Hematopoietic multipotent progenitor cell treated with erythropoietin and hydrocortisone succinate and interleukin-3 and kit ligand, for 17 days (in vitro differentiated cells): ENCODE results near the gene FBF1.
A peak's percentile ranks its signal among the peaks of the same experiment; 100 is the strongest.
"Not testable (repeated sequence)": the region's sequence is repeated elsewhere in the genome, so short reads cannot be mapped to it uniquely, and the experiment has no call there.

Experiments
- DNase-seq: peaks from one replicate; pipeline ENCODE4 v3.0.0-alpha.2; 2015; ENCODE audit warnings: low spot score

The FBF1 gene

GRCh38 chr17:75940727-75941441 is at the start of gene FBF1:
FBF1 (minus strand) TSS chr17:75941042; CDS start chr17:75938149, 2,893 bp downstream.
- peak; percentile 86 for DNase-seq

DNA sequence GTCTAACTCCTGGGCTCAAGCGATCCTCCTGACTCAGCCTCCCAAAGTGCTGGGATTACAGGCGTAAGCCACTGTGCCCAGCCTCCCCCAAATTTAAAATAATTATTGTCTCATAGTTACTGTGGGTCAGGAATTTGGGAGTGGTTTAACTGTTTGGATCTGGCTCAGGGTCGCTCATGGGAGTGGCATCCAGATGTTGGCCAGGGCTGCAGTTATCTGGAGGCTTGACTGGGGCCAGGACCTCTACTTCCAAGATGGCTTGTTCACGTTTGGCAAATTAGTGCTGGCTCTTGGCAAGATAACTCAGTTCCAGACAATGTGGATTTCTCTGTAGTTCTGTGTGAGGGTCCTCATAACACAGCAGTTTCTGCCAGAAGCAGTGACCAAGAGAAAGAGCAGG is 46.2 kb upstream of the FBF1 start:
- no peak for DNase-seq

GRCh38 chr17:75985986-75986385 is 45.1 kb upstream of the FBF1 start:
- no peak for DNase-seq

DNA sequence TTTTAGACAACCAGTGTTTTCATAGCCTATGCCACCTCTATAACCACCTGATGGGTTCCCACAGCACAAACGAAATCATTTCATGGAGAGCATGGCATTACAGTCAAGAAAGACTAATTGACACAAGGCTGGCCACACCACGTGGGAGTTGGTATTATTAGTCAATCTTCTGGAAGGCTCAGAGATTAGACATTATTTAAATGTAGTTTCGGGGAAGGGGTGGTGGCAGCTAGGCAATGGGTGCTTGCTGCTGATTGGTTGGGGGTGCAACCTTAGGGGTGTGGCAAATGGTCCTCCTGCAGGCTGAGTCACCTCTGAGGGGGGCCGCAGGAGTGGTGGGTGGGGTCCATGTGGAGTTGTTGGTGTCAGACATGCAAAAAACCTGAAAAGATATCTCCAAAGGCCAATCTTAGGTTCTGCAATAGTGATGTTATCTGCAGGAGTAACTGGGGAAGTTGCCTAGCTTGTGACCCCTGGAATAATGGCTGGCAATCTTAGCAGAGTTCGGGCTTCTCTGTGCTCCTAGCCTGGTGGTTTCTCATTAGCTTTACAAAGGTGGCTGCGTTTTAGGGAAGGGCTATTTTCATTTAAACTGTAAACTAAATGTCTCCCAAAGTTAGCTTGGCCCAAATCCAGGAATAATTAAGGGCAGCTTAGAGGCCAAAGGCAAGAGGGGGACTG is 42.8 kb upstream of the FBF1 start:
- peak; percentile 27 for DNase-seq

GRCh38 chr17:75981019-75981615 is 40.3 kb upstream of the FBF1 start:
- no peak for DNase-seq

DNA sequence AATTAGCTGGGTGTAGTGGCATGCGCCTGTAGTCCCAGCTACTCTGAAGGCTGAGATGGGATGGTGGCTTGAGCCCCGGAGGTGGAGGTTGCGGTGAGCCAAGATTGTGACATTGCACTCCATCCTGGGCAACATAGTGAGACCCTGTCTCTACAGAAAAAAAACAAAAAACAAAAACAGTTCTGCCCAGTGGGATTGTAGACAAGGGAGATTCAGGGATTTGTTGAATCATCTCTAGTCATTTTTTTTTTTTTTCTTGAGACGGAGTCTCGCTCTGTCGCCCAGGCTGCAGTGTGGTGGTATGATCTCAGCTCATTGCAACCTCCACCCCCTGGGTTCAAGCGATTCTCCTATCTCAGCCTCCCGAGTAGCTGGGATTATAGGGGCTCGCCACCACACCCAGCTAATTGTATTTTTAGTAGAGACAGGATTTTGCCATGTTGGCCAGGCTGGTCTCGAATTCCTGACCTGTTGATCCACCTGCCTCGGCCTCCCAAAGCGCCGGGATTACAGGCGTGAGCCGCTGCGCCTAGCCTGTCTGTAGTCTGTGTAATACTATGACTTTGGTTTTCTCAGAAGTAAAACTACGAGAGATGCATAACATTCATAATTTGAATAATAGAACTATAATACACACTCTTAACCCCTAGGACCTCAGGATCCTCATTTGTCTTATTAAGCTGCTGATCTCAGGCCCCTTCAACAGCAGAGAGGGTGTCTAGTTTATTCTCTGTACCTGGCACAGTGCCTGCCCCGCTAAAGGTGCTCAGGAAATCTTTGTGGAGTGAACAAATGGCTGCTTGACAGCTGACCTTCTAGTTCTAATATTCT is 39.6 kb upstream of the FBF1 start:
- no peak for DNase-seq

DNA sequence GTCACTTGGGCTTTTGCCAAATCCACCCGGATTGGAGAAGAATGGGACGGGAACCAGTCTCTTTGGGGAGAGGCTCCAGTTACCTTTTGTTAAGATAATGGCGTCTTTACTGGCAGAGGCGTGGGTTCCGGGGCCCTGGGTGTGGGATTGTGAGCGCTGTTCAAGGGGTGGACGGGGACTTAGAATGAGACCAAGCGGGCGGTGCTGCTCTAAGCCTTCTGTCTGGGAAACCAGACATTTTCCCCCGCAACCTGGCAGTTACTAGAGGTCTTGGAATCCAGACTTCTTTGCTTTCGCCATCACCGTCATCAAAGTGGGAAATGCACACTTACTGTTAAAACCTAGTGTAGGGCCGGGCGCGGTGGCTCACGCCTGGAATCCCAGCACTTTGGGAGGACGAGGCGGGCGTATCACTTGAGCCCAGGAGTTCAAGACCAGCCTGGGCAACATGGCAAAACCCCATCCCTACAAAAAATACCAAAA is 38.9 kb upstream of the FBF1 start:
- DNase-seq = no peak

GRCh38 chr17:75978938-75979704 is 38.3 kb upstream of the FBF1 start, which contains the start of the genes ACOX1 and TEN1:
ACOX1 (minus strand) TSS chr17:75979166; CDS start chr17:75979073, 93 bp downstream.
TEN1 (plus strand) TSS chr17:75979240; CDS start chr17:75986193, 6,953 bp downstream.
- peak; percentile 87 for DNase-seq

- DNase-seq = peak; percentile 39
Measured at GRCh38 chr17:75976175-75976848, 35.5 kb upstream of the FBF1 start.

DNA sequence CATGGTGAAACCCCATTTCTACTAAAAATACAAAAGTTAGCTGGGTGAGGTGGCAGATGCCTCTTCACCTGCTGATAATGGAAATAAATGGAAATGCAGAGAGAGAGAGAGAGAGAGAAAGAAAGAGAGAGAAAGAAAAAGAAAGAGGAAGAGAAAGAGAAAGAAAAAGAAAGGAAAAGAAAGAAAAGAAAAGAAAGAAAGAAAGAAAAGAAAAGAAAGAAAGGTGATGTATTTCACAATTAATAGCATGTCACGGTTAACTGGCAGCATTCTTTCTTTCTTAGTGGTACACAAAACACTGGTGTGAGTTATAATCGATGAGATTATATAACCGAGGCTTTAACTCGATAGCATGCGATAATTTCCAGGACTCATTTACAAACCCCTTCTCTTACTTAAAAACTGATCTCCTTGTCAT is 34.9 kb upstream of the FBF1 start:
- no peak for DNase-seq

- not testable (repeated sequence) for DNase-seq
Measured at GRCh38 chr17:75975187-75975586, 34.3 kb upstream of the FBF1 start.

- no peak for DNase-seq
Measured at GRCh38 chr17:75970626-75971025, 29.8 kb upstream of the FBF1 start.

GRCh38 chr17:75970011-75970523 is 29.2 kb upstream of the FBF1 start:
- DNase-seq = no peak

DNA sequence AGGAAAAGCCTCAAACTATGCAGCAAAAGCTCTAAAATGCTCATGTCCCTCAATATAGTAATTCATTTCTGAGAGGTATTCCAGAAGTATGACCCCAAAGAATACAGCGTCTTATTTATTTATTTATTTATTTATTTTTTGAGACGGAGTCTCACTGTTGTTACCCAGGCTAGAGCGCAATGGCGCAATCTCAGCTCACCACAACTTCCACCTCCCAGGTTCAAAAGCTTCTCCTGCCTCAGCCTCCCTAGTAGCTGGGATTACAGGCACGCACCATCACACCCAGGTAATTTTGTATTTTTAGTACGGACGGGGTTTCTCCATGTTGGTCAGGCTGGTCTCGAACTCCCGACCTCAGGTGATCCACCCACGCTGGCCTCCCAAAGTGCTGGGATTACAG is 28.2 kb upstream of the FBF1 start:
- not testable (repeated sequence) for DNase-seq

DNA sequence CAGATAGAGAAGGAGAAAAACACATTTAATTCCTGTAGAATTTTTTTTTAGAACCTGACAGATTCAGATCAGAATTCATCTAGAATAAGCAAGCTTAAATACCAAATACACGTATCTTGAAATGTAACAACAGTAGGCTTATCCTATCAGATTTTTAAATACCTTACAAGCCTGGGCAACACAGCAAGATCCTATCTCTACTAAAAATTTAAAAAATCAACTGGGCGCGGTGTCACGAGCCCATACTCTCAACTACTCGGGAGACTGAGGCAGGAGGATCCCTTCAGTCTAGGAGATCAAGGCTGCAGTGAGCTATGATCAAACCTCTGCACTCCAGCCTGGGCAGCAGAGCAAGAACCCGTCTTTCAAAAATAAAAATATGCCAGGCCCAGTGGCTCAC is 24.6 kb upstream of the FBF1 start:
- no peak for DNase-seq

DNA sequence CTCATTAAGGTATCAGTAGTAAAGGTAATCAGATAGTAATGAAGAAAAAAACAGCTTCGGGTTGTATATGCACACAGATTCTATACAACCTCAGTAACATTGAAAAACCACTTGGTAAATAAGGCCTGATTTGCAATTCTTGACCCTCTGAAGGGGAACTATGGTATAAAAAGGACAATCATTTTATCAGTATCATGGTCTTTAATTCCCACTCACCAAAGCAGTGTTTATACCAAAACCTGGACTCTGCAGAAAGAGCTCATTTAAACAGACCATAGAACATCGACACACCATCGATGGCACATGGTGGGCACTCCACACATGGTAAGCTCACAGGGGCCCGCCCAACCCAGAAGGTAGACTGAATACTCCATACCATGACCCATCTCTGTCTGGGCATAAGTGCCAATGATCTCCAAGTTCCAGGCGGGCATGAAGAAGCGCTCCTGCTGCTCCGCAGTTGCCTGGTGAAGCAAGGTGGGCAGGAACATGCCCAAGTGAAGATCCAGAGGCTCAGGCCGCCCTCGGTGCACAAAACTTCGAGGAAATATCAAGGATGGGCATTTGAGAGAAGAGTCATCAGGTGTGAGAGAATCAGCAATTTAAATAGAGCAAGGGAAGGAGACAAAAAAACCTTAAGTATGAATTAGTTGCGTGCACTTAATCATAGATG is 19.1 kb upstream of the FBF1 start:
- no peak for DNase-seq

GRCh38 chr17:75959051-75959838 is 18.4 kb upstream of the FBF1 start:
- DNase-seq = no peak

GRCh38 chr17:75950855-75951554 is 10.2 kb upstream of the FBF1 start:
- no peak for DNase-seq
